Activated T-cell treated with anti-CD3 and anti-CD28 coated beads, Interleukin-2, amount 50 U/mL, for 24 hours (primary cell): ENCODE data around the gene PADI2.

Experiments used
- DNase-seq: peaks from one replicate; pipeline ENCODE4 v3.0.0-alpha.2; 2020
- H3K27ac Mint-ChIP-seq: 2 replicates; pipeline ENCODE4 v1.8.0; 2020; ENCODE audit warnings: mild to moderate bottlenecking, mixed read lengths
- H3K27me3 Mint-ChIP-seq: 2 replicates; pipeline ENCODE4 v1.8.0; 2020; ENCODE audit warnings: mixed read lengths
- H3K36me3 Mint-ChIP-seq: 2 replicates; pipeline ENCODE4 v1.8.0; 2020; ENCODE audit warnings: low read depth, mixed read lengths
- H3K4me1 Mint-ChIP-seq: 2 replicates; pipeline ENCODE4 v1.8.0; 2020; ENCODE audit warnings: low read depth, mixed read lengths
- H3K4me3 Mint-ChIP-seq: 2 replicates; pipeline ENCODE4 v1.8.0; 2020; ENCODE audit warnings: mild to moderate bottlenecking, moderate library complexity, mixed read lengths
- H3K9me3 Mint-ChIP-seq: 2 replicates; pipeline ENCODE4 v1.8.0; 2020; ENCODE audit warnings: mixed read lengths

The PADI2 gene

GRCh38 chr1:17093822-17094393 lies 25.3 kb downstream of the PADI2 start:
- Mint-ChIP-seq H3K27me3 (no peaks in the 10 kb centered on the region), H3K4me1 (no peaks in the 10 kb centered on the region), H3K9me3 (no peaks in the 10 kb centered on the region), H3K36me3 (no peaks in the 10 kb centered on the region), H3K4me3 (no peak overlapping the region), H3K27ac (no peak overlapping the region)
- DNase-seq: no peak

GRCh38 chr1:17091252-17091651 lies 28.0 kb downstream of the PADI2 start:
- H3K27me3 Mint-ChIP-seq: peaks cover 3% of the 10 kb centered on the region
- no peaks in the 10 kb centered on the region for H3K9me3 Mint-ChIP-seq

GRCh38 chr1:17089506-17089905 lies 29.7 kb downstream of the PADI2 start:
- no peaks in the 10 kb centered on the region for H3K36me3 Mint-ChIP-seq

More at GRCh38 chr1:17091252-17091651, 28.0 kb downstream of the PADI2 start:
- Mint-ChIP-seq H3K27ac (no peak overlapping the region), H3K4me1 (no peaks in the 10 kb centered on the region), H3K4me3 (no peak overlapping the region), H3K36me3 (no peaks in the 10 kb centered on the region)
- no peak for DNase-seq

GRCh38 chr1:17086751-17087150 lies 32.5 kb downstream of the PADI2 start:
- no peak for DNase-seq

More at GRCh38 chr1:17089506-17089905, 29.7 kb downstream of the PADI2 start:
- no peak overlapping the region for H3K4me3 Mint-ChIP-seq
- no peaks in the 10 kb centered on the region for H3K9me3 Mint-ChIP-seq
- no peaks in the 10 kb centered on the region for H3K4me1 Mint-ChIP-seq
- H3K27me3 Mint-ChIP-seq: peaks cover 7% of the 10 kb centered on the region
- H3K27ac Mint-ChIP-seq: no peak overlapping the region
- DNase-seq: no peak

GRCh38 chr1:17084787-17085186 lies 34.5 kb downstream of the PADI2 start:
- no peaks in the 10 kb centered on the region for H3K4me1 Mint-ChIP-seq
- no peak overlapping the region for H3K27ac Mint-ChIP-seq
- DNase-seq: no peak
- H3K36me3 Mint-ChIP-seq: no peaks in the 10 kb centered on the region
- peaks cover 7% of the 10 kb centered on the region for H3K27me3 Mint-ChIP-seq
- H3K9me3 Mint-ChIP-seq: no peaks in the 10 kb centered on the region
- no peak overlapping the region for H3K4me3 Mint-ChIP-seq

More at GRCh38 chr1:17086751-17087150, 32.5 kb downstream of the PADI2 start:
- Mint-ChIP-seq H3K36me3 (no peaks in the 10 kb centered on the region), H3K4me1 (no peaks in the 10 kb centered on the region), H3K9me3 (no peaks in the 10 kb centered on the region), H3K4me3 (no peak overlapping the region), H3K27ac (no peak overlapping the region), H3K27me3 (peaks cover 7% of the 10 kb centered on the region)

- Mint-ChIP-seq H3K9me3 (no peaks in the 10 kb centered on the region), H3K36me3 (no peaks in the 10 kb centered on the region), H3K4me3 (no peak overlapping the region), H3K27ac (no peak overlapping the region), H3K27me3 (peaks cover 6% of the 10 kb centered on the region), H3K4me1 (no peaks in the 10 kb centered on the region)
- no peak for DNase-seq
These were observed 36.5 kb downstream of the PADI2 start for GRCh38 chr1:17082761-17083160.

- no peak overlapping the region for H3K4me3 Mint-ChIP-seq
- no peaks in the 10 kb centered on the region for H3K4me1 Mint-ChIP-seq
- no peak for DNase-seq
- no peak overlapping the region for H3K27ac Mint-ChIP-seq
- H3K27me3 Mint-ChIP-seq: peaks cover 4% of the 10 kb centered on the region
- H3K36me3 Mint-ChIP-seq: no peaks in the 10 kb centered on the region
- no peaks in the 10 kb centered on the region for H3K9me3 Mint-ChIP-seq
These were observed 37.8 kb downstream of the PADI2 start for GRCh38 chr1:17081439-17081838.

- no peaks in the 10 kb centered on the region for H3K9me3 Mint-ChIP-seq
- no peak overlapping the region for H3K4me3 Mint-ChIP-seq
- H3K36me3 Mint-ChIP-seq: no peaks in the 10 kb centered on the region
- H3K27ac Mint-ChIP-seq: no peak overlapping the region
- no peak for DNase-seq
- H3K4me1 Mint-ChIP-seq: no peaks in the 10 kb centered on the region
- H3K27me3 Mint-ChIP-seq: peaks cover 4% of the 10 kb centered on the region
These were observed 38.4 kb downstream of the PADI2 start for GRCh38 chr1:17080880-17081279.

- H3K4me3 Mint-ChIP-seq: no peak overlapping the region
- no peaks in the 10 kb centered on the region for H3K4me1 Mint-ChIP-seq
- peaks cover 4% of the 10 kb centered on the region for H3K27me3 Mint-ChIP-seq
- no peak overlapping the region for H3K27ac Mint-ChIP-seq
- no peak for DNase-seq
- no peaks in the 10 kb centered on the region for H3K9me3 Mint-ChIP-seq
- no peaks in the 10 kb centered on the region for H3K36me3 Mint-ChIP-seq
These were observed 39.0 kb downstream of the PADI2 start for GRCh38 chr1:17080085-17080759.

- Mint-ChIP-seq H3K9me3 (no peaks in the 10 kb centered on the region), H3K36me3 (no peaks in the 10 kb centered on the region), H3K4me3 (no peak overlapping the region), H3K4me1 (no peaks in the 10 kb centered on the region), H3K27me3 (no peaks in the 10 kb centered on the region), H3K27ac (no peak overlapping the region)
- no peak for DNase-seq
These were observed 40.0 kb downstream of the PADI2 start for GRCh38 chr1:17078991-17079868.

- no peaks in the 10 kb centered on the region for H3K9me3 Mint-ChIP-seq
- H3K4me1 Mint-ChIP-seq: no peaks in the 10 kb centered on the region
- H3K27me3 Mint-ChIP-seq: no peaks in the 10 kb centered on the region
- H3K27ac Mint-ChIP-seq: no peak overlapping the region
- no peak for DNase-seq
- no peaks in the 10 kb centered on the region for H3K36me3 Mint-ChIP-seq
- no peak overlapping the region for H3K4me3 Mint-ChIP-seq
These were observed 43.6 kb downstream of the PADI2 start for GRCh38 chr1:17075470-17076255.

GRCh38 chr1:17071794-17072193 lies 47.5 kb downstream of the PADI2 start:
- Mint-ChIP-seq H3K4me3 (no peak overlapping the region), H3K27ac (no peak overlapping the region), H3K27me3 (no peaks in the 10 kb centered on the region), H3K4me1 (no peaks in the 10 kb centered on the region), H3K36me3 (no peaks in the 10 kb centered on the region), H3K9me3 (no peaks in the 10 kb centered on the region)
- DNase-seq: no peak

GRCh38 chr1:17070163-17070525 lies 49.1 kb downstream of the PADI2 start:
- Mint-ChIP-seq H3K27me3 (no peaks in the 10 kb centered on the region), H3K9me3 (no peaks in the 10 kb centered on the region), H3K4me1 (no peaks in the 10 kb centered on the region), H3K36me3 (no peaks in the 10 kb centered on the region), H3K27ac (no peak overlapping the region), H3K4me3 (no peak overlapping the region)
- no peak for DNase-seq

- no peak for DNase-seq
- Mint-ChIP-seq H3K4me3 (no peak overlapping the region), H3K36me3 (no peaks in the 10 kb centered on the region), H3K9me3 (no peaks in the 10 kb centered on the region), H3K27me3 (no peaks in the 10 kb centered on the region), H3K4me1 (no peaks in the 10 kb centered on the region), H3K27ac (no peak overlapping the region)
These were observed 49.6 kb downstream of the PADI2 start for GRCh38 chr1:17069452-17070162.
